DLD1 (cell line): Measurements from ENCODE around the gene BAG3.
"Not testable (repeated sequence)": the region's sequence is repeated elsewhere in the genome, so short reads cannot be mapped to it uniquely, and the experiment has no call there.

Experiments used
- in situ Hi-C: cut with HindIII; loops from 2 replicates; pipeline ENCODE4 v1.10.0; 2017; ENCODE audit warnings: low sequenced_read_pairs

The BAG3 gene

DNA sequence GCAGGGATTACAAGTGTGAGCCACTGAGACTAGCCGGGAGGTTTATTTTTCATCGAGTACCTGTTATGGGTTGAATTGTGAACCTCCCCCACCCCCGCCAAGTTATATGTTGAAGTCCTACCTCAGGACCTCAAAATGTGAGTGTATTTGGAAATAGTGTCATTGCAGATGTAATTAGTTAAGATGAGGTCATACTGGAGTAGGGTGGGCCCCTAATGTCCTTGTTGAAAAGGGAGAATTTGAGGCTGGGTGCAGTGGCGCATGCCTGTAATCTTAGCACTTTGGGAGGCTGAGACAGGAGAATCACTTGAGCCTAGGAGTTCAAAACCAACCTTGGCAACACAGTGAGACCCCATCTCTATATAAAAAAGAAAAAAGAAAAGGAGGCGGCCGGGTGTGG is 10.8 kb upstream of the BAG3 start:
- in situ Hi-C loops, result no loop called here

DNA sequence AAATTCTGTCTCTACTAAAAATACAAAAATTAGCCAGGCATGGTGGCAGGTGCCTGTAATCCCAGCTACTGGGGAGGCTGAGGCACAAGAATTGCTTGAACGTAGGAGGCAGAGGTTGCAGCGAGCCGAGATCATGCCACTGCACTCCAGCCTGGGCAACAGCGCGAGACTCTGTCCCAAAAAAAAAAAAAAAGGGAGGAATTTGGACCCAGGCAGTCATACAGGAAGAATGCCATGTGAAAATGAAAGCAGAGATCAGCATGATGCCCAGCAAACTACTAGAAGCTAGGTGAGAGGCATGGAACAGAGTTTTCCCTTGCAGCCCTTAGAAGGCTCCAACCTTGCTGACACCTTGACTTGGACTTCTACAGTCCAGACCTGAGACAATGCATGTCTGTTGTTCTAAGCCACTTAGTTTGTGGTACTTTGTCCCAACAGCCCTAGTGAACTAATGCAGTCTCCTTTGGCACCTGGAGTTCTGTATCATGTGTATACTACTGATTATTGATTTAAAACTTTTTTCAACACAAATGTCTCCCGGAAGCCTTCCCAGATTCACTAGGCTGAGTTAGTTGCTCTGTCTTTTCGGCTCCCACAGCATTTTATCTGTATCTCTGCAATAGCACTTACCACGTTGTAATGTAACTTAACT is 10.2 kb upstream of the BAG3 start:
- in situ Hi-C loops, result no loop called here

DNA sequence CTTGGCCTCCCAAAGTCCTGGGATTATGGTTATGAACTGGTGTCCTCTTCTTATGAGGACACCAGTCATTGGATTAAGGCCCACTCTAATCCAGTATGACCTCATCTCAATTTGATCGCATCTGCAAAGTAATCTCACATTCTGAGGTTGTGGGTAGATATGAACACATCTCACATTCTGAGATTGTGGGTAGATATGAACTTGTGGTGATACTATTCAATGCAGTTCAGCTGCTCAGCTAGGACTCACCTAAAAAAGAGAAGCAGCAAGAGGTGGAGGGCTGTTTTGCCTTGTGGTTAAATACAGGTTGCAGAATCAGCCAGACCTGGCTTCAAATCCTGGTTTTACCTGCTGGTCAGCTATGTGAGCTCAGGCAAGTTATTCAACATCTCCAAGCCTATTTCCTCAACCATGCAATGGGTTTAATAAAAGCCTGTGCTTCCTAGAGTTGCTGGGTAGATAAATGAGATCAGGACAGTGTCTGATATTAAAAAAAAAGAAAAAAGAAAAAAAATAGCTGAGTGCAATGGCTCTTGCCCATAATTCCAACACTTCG is 8.5 kb upstream of the BAG3 start:
- in situ Hi-C loops, result no loop called here

DNA sequence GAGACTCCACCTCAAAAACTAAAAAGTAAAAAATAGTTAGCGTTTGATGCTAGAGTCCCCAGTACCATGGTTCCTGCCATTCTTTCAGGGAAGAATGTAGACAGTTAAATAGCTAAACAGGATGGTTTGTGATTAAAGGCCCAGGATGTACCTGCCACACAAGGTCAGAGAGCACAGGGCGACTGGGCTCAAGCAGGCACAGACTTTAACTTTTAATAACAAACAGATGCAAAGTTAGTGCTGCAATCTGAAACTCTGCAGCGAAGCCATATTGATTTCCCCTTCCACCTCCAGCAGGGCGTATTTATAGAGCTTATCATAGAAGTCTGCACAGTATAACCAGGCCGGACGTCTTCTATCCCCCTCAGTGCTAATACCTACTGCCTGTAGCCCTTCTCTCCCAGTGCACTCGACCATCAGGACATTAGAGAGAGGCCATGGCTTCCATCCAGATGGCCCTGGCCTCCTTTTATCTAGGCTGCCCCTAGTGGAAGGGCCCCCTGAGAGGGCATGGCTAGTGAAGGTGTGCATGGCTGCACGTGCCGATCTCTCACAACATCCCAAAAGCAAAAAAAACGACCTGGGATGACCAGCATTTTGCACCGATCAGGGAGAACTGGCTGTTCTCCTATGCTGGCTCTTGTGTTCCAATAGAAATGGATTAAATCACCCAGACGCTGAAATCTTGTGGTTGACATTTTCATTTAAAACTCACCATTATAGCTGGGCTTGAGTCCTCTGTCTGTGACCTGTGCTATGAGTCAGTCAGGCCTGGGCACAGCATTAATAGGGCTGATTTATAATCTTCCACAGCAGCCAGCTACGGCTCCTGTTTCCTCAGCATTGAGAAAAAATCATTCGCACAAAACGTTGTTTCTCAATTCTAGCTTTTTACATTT is 7.6 kb upstream of the BAG3 start:
- in situ Hi-C loops, result no loop called here

DNA sequence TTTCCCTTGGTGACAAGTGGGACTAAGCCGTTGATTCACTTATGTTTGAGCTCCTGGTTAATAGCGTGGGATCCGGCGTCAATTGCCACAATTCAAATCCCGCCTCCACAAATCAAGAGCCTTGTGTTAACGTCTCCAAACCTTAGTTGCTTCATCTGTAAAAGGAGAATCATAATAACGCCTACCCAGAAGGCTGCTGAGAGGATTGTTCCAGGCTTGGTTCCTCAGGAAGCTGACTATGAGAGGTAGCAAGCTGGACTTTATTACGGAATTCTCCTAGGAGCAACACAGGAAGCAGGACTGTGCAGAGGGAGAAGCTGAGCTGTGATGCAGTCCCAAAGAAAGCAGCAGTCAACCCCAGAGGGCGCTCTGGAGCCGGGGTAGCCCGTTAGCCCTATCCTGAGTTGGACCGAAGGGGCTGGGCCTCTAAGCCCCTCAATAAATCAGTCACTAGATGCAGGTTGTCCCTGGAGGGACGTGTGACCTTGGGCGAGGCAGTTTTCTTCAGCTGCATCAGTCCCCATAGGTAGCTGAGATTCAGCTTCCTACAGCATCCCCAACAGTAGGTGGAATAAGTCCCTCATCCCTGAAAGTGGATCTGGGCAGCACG is 6.9 kb upstream of the BAG3 start:
- in situ Hi-C loops, result no loop called here

DNA sequence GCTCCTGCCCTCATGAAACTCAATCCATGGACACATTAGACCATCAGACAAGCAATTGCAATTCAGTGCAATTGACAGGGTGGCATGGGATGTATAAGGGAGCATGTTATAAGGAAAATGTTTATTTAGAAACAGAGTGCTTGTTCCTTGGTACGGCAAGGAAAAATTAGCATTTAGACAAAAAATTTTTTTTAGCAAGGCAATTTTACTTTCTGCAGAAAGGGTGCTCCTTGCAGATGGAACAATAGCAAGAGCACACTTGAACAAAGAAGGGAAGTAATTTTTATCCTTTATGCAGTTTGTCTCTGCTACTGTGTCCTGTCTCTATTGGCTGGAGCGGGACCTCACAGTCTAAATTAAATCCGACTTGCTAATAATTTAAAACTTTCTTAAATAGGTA is 6.2 kb upstream of the BAG3 start:
- in situ Hi-C loops, result no loop called here

DNA sequence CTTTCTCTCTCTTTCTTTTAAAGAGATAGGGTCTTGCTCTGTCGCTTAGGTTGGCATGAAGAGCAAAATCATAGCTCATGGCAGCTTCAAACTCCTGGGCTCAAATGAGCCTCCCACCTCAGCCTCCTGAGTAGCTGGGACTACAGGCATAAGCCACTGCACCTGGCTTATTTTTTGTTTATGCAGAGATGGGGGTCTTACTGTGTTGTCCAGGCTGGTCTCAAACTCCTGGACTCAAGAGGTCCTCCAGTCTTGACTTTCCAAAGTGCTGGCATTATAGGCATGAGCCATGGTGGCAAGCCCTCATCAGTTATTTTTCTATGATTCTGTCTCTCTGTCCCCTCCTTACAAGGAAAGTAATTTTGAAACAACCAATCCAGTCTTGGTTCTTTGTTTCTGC is 1.1 kb upstream of the BAG3 start:
- in situ Hi-C loops, result no loop called here

DNA sequence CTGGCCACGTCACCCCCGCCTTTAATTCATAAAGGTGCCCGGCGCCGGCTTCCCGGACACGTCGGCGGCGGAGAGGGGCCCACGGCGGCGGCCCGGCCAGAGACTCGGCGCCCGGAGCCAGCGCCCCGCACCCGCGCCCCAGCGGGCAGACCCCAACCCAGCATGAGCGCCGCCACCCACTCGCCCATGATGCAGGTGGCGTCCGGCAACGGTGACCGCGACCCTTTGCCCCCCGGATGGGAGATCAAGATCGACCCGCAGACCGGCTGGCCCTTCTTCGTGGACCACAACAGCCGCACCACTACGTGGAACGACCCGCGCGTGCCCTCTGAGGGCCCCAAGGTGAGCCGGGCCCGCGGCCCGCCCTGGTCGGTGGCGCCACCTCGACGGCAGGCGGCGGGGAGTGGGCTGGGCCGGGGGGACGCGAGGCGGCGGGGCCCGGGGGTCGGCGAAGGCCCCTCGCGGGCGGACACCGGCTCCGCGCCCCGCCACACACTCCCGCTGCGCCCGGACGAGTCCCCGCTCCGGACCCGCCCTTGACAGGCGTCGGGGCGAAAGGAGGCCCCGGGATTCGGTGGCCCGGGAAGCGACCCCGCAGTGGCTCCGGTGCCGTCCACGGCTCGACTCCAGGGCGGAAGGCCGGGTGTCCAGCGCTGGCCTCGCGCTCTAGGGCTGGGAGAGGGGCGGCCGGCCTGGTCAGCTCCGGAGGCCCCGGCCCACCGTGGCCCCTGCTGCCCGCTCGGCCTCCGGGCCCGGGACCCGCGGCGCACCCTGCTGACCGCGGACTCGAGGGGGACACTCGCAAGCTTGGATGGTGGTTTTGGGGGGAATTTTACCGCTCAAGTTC is 557 bp downstream of the BAG3 start:
- in situ Hi-C loops, result no loop called here

DNA sequence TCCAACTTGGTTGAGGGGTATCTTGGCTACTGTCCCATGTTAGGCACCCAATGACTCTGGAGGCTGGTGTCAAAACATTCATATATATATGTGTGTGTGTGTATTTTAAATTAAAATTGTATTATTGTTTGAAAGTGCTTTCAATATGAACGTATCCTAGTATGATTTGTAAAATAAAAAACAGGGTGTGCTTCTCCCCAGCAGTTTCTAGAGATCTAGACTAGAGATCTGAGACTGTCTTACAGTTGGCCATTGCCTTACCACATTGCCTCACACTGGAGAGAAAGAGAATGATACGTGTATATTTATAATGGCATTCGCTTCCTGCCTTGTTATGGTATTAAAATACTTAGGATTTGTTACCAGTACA is 1.2 kb downstream of the BAG3 start:
- in situ Hi-C loops, result no loop called here

DNA sequence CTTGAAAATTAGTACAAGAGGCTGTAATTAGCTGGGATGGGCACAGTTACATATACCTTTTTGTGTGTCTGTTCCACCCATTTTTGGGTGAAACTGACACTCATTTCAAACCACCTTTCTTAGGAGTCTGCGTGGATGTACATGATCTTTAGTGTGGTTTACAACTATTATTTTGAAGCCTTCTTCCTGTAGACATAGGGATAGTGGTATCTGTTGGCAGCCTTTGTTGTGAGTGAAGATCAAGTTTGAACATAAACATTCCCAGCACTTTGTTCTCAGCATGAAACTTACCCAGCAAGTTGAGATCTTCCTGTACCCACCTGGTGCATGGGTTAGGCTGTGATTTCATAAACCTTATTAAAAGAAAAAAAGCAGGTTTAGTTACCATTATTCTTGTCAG is 2.0 kb downstream of the BAG3 start:
- in situ Hi-C loops, result no loop called here

DNA sequence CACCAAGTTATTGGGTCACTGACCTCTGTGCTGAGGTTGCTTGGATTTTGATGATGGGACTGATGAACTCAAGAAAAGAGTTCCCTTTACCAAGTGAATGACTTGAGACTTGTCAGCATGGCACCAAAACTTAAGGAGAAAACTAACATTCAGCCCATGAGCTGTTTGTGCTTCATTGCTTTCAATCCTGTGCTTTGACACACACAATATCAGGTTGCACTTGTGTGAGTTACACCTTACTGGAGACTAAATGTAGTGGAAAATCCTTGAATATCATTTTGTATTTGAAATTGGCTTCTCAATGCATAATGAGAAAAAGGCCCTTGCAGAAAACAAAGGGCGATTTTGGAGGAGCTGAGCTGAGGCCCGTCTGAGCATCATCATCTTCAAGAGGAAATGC is 2.7 kb downstream of the BAG3 start:
- in situ Hi-C loops, result no loop called here

DNA sequence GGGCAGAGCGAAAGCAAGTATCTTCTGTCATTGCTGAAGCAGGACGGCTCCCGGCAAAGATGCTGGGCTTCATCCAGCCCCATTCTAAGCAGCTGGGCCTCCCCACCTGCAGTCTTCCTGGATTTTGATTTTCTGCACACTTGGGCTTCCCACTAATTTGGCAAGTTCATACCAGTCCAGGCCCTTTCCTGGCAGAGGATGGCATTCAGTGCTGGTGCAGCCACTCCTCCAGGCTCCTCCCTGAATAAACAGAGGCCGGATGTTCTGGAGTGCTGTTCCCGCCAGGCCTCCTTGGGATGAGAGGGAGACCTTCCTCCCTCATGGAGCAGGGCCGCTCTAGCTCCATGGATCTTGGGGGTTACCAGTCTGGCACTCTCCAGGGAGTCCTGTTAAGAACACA is 3.4 kb downstream of the BAG3 start:
- in situ Hi-C loops, result no loop called here

DNA sequence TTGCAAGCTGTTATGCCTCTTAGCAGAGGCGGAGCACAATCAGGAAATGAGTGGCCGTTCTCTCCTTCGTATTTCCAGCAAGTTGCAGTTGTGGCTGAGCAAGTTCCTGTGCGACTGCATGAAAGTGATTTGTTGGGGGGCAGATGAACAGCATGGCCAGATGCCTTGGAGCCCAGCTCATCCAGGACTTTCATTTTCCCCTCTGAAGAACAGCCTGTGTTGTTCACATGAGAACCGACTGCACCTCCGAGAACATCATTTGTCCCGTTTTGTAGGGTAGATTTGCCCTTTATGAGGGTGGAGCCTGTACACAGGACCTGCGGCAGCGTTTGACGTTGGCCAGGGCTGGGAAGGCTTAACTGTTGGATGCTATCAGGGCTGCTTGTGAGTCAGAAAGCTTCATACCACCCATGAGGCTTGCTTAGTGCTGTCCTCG is 4.4 kb downstream of the BAG3 start:
- in situ Hi-C loops, result no loop called here

DNA sequence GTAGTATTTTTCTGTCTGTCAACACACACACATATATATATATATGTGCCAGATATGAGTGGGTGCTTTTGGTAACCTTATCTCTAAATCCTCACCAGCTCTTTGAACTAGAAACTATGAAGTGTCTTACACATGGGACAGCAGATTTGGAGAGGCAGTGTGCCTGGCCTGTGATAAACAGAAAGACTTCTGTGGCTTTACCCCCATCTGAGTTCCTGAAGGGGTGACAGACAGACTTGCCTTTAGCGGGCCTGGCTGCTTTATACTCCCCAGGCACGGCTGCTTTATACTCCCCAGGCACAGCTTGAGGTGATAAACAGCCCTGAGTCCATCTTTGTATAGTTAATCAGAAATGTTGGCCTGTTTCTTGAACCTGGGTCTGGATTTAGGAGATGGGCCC is 5.6 kb downstream of the BAG3 start:
- in situ Hi-C loops, result no loop called here

DNA sequence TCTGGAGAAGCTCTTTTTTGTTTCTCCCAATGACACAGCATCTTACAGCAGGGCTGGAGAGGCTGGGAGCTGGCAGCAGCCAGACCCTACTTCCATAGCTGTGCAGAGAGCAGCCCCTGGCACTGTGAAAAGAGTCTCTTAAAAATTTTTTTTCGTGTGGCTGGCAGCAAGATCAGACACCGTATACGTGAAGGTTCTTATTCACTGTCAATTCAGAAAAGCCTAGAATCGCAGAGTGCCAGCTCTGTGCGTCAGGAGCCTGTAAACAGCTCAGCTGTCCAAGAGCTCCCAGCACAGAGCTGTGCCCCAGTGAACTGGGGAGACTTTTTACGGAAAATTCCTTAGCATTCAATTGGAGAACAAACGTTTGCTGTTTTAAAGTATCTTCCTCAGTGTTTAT is 6.5 kb downstream of the BAG3 start:
- in situ Hi-C loops, result no loop called here

DNA sequence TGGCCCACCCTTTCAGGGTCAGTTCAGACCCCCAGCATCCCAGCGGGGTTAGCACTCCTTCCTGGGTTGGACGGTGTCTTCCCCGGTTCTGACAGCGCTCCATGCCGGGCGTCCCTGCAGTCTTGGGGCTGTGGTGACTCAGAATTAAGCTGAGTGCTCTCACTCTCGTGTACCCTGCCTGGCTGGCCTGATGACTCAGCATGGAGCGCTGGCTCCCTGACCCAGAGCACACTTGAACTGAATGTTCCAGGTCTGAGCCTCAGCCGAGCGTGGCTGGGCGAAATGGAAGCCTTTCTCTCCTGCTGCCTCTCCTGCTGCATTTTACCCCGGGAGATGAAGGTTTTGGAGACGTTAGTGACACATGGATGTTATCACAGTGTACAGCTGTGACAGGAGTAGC is 7.1 kb downstream of the BAG3 start:
- in situ Hi-C loops, result no loop called here

DNA sequence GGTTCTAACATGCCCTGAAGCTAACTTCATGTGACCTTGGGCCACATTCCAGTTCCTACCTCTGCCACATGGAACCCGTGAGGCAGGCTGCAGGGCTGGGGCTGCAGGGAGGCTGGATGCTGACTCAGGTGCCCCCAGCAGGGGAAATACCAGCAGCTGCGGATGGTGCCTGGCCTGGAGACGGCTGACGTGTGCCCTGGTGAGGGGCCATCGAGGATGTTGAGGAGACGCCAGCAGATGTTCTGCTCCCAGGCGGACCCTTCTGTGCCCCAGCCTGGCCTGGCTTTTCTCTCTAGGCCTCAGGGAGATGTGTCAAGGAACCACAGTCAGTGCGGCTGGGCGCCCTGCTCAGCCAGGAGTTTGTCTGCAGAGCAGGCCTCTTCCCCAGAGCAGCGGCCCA is 8.8 kb downstream of the BAG3 start:
- in situ Hi-C loops, result no loop called here

DNA sequence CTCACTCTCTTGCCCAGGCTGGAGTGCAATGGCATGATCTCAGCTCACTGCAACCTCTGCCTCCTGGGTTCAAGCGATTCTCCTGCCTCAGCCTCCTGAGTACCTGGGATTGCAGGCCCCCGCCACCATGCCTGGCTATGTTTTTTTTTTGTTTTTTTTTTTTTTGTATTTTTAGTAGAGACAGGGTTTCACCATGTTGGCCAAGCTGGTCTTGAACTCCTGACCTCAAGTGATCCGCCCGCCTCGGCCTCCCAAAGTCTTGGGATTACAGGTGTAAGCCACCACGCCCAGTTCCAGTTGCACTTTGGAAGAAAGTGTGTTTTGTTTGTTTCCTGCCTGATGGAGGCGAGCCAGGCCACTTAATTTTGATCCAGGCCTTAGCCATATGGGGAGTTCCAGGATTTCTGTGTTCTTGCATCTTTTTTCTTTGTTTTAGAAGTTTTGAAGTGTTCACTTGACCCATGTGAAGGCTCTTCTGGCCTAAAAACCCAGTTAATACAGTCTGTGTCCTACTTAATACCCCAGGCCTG is 11.0 kb downstream of the BAG3 start:
- in situ Hi-C loops, result not testable (repeated sequence)

DNA sequence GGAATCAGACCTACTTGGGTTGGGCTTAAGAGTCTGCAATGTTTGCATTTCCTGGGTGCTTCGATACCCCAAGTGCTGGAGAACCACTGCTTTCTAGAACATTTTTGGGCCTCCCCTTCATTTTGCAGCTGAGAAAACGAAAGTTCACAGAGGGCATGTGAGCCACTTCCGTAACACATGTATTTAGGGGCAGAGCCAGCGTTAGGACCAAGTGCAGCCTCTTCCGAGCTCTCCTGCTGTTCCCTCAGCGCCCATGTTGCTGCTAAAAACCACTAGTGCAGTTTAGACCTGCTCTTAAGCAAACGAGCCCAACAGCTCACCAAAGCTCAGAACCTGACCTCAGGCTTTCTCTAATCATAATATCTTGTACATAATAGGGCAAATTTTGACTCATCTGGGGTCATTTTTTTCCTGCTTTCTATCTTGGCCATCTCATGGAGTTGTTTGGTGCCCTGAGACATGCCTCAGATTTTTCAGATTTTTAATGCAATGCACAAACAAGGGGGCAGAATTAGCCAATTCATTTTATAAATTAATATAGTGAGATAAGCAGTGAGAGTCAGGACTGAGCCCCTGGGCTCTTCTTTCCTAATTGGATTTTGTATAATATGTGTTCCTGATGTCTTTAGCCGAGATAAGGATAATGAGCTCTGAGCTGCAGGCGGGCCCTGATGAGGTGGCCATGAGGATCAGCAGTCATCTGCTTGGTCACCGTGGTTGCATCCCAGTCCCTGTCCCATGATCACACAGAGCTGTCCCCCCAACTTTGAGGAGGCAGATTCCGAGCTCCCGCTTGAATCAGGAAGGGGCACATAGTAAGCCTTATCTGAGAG is 12.9 kb downstream of the BAG3 start:
- in situ Hi-C loops, result no loop called here
